KG1 (cell line): ENCODE results near the gene PTGR2.
"Not testable (repeated sequence)": the region's sequence is repeated elsewhere in the genome, so short reads cannot be mapped to it uniquely, and the experiment has no call there.

Experiments
- DNase-seq: peaks from one replicate; lab custom pipeline; 2025; lab: John Stamatoyannopoulos, UW

PTGR2 gene

DNA sequence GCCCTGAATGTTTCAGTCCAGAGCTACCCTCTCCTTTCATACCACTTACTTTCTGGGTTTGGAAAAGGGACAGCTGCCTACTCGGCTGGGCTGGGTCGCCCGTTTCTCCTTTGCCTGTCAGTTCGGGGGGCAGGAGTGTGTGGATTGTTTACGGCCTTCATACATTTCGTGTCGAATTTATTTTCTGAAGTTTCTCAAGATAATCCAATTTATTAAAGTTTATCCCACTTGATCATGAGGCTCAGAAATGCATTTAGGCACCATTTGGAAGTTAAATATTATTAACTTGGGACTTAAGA is 35.6 kb downstream of the PTGR2 start:
- DNase-seq: no peak

DNA sequence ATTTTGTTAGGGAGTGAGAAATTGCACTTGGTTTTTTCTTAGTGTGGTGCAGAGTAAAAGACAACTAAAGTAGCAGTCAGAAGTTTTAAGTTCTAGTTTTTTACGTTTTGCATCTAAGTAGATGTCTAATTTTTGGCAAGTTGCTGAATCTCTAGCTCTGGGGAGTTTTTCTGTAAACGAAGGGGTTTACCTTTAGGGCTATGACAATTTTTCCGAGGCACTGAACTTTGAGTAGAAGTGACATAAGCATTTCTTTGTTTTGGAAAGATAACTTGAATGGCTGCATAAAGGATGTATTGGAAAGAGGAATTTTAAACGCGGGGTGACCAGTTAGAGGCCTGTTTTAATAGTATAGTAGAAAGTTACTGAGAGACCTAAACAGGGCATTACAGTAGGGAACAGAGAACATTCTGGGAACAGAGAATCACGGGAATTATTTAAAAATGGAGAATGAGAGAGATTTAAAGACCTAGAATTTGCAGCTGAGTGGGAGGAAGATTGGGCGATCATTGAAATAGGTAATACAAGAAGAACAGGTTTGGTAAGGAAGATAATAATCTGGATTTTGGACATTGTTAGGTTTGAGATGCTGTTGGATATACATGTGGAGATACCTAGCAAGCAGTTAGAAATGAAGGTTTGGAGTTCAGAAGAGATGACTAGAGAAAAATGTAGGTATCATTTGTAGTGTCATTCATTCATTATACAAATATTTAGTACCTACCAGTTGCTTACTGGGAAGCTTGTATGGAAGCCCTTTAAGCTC is 36.2 kb downstream of the PTGR2 start:
- no peak for DNase-seq

DNA sequence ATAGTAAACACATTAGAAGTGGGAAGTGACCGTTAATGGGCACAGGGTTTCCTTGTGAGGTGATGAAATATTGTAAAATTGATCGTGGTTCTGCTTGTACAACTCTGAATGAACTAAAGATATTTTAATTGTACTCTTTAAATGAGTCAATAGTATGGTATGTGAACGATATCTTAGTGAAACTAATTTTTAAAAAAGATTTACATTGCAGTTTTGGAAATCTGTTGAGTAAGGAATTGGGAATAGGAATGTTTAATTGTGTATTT is 36.8 kb downstream of the PTGR2 start:
- DNase-seq: no peak

DNA sequence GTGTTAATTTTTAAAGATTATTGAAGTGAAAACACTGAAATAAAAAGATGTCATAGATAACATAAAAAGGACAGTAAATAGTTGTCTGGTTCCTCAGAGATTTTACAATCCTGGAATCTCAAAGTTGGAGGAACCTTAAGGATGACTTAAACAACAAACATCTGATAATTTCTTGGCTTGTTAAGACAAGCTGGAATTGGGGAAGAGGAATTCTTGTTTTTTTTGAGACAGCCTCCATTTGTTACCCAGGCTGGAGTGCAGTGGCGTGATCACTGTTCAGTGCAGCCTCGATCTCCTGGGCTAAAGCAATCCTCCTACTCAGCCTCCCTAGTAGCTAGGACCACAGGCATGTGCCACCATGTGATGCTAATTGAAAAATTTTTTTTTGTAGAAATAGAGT is 37.3 kb downstream of the PTGR2 start:
- DNase-seq: no peak

DNA sequence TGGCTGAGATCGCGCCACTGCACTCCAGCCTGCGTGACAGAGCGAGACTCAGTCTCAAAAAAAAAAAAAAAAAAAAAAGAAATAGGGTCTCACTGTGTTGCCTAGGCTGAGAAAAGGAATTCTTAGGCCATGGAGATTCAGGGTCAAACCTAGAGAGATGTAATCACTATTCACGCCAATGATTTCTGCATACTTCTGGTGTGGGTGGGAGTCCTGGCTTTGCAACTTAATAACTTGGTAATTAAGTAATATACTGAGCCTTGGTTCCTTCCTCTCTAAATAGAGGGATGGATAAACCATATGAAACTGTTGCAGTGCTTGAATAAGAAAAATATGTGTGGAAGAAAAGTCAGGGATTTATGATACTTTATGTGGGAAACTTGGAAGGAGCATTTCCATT is 37.7 kb downstream of the PTGR2 start:
- DNase-seq: no peak

DNA sequence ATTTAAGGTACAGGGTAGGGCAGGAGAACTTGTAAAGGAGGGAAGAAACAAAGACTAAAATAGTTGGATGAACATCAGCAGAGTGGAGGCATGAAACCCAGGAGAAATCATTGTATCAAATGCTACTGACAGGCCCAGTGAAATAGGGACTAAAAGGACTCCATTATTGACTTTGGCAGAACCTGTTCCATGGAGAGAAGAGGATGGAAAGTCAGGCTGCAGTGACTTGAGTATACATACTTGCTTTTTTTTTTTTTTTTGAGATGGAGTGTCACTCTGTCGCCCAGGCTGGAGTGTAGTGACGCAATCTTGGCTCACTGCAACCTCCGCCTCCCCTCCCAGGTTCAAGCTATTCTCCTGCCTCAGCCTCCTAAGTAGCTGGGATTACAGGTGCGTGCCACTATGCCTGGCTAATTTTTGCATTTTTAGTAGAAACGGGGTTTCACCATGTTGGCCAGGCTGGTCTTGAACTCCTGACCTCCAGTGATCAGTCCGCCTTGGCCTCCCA is 42.6 kb downstream of the PTGR2 start:
- DNase-seq: not testable (repeated sequence)

DNA sequence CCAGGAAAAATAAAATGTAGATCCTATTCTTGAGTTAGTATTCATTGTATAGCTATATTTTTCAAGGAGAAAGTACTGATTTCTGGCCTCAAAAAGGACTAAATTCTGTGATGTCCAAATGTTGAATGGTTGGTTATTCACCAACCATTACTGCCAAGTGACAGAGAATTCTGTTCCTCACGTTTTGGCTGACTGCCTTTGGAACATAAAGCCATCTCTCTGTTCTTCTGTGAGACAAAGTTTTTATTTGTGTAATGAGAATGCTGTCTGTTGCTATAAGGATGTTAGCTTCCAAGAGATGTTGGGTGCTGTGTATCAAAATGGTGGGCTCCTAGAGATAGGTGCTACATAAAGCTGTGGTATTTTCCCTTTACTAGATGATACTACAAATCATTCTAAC is 44.3 kb downstream of the PTGR2 start:
- no peak for DNase-seq

DNA sequence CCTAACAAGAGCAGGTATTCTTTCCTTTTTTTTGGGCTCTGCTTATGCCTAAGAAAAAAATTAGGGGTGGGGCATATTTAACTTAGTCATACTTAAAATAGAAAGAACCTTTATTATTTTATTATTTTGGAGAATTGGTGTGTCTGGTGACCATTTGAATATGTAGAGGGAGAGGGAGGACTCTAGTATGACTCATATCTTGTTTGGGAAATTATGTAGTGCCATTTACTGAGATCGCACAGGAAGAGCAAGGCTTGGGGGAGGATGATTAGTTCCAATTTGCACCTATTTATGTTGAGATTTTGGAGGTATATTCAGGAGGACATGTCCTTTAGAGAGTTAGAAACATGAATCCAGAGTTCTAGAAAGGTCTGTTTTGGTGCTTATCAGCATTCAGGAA is 44.9 kb downstream of the PTGR2 start:
- no peak for DNase-seq

DNA sequence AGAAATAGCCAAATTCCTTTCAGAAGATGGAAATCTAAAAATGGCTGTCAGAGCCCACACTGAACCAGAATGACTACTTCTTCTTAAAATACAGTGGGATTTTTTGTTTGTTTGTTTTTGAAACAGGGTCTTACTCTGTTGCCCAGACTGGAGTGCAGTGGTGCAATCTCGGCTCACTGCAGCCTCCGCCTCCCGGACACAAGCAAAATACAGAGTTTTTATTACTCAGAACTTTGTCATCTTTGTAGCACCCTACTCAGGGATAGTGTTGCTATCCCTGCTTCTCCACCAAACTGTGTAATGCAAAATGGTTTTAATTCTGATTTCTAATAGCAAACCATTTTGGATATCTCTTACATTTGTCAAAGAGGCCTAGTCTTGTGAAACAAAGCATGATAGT is 51.4 kb downstream of the PTGR2 start:
- DNase-seq: no peak

DNA sequence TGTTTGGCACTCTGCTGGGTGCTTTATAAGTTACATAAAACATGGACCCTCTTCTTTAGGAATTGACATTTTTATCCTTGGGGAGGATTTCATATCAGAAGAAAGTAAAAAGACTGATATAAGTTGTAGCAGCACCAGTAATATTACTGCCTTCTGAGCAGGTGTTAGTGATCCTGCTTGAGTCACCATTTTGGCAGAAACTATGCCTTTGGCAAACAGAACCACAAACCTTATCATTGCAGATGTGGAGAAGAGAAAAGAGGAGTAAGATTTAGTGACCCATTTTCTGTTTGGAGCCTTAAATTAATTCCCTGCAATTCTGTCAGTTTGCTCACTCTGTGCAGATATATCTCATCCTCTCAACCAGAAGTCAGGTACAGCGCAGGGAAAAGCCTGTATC is 58.0 kb downstream of the PTGR2 start:
- DNase-seq: no peak

DNA sequence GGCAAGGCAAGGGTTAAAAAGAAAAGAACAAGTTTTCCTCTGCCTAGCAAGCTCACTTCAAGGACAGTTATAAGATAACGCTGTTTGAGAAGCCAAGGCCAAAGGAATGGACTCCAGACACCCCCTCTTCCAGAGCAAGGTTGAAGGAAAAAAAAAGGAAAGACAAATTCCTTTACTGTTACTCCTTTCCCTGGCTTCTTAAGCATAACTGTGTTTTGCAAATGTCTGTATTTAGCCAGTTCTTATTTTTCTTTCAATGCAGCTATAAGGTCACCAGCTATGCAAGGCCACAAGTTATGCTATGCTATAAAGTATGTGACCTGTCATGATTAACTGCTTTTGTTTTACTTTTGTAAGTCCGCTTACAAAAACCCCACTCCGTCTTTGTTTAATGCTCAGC is 61.6 kb downstream of the PTGR2 start:
- no peak for DNase-seq

DNA sequence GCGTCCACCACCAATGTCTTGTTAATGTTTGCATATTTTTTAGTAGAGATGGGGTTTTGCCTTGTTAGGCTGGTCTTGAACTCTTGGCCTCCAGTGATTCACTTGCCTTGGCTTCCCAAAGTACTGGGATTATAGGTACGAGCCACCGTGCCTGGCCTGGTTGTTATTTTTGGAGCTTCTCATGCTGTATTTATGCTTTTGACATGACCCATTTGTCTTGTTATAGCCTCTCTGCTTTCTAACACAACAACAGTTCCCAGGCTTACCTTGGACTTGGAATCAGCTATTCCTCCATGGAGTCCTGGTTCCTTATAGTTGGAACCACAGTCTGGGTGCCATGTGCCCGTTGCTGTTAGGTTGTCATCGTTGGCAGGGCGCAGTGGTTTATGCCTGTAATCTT is 64.7 kb downstream of the PTGR2 start:
- DNase-seq: no peak

DNA sequence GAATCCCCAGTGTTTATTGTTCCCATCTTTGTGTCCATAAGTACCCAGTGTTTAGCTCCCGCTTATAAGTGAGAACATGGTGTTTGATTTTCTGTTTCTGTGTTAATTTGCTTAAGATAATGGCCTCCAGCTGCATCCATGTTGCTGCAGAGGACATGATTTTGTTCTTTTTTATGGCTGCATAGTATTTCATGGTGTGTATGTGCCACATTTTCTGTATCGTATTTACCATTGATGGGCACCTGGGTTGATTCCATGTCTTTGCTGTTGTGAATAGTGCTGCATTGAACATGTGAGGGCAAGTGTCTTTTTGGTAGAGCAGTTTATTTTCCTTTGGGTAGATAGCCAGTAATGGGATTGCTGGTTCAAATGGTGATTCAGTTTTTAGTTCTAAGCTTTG is 67.8 kb downstream of the PTGR2 start:
- DNase-seq: not testable (repeated sequence)

DNA sequence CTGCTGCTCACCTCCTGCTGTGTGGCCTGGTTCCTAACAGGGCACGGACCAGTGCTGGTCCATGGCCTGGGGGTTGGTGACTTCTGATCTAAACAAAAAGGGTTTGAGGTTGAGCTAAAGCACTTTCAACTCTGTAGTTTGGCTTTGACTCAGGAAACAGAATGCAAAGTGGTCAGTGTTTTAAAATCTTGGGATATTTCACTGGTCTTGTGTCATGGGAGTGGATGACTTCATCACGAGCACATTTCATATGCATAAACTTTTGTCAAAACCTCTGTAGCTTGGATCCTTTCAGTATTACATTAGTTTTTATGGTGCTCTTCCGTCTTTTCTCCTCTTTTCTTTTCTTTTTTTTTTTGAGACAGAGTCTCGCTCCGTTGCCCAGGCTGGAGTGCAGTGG is 72.7 kb downstream of the PTGR2 start:
- DNase-seq: no peak
